DND-41 (cell line): ENCODE results near the gene LAMTOR5.

Source experiments
- EZH2 ChIP-seq: IDR thresholded peaks from 3 replicates; pipeline ENCODE4 v1.6.1; 2012; ENCODE audit warnings: borderline replicate concordance, low read depth, mild to moderate bottlenecking, moderate library complexity, low read length, inconsistent platforms; ENCODE audit not compliant: severe bottlenecking
- TF ChIP-seq, protein P1 (sequence below): IDR thresholded peaks from 2 replicates; pipeline ENCODE4 v1.5.1; 2012; ENCODE audit warnings: borderline replicate concordance, low read length, moderate library complexity, mild to moderate bottlenecking; ENCODE audit not compliant: poor library complexity, severe bottlenecking; ENCODE audit errors: extremely low read depth

DNA sequence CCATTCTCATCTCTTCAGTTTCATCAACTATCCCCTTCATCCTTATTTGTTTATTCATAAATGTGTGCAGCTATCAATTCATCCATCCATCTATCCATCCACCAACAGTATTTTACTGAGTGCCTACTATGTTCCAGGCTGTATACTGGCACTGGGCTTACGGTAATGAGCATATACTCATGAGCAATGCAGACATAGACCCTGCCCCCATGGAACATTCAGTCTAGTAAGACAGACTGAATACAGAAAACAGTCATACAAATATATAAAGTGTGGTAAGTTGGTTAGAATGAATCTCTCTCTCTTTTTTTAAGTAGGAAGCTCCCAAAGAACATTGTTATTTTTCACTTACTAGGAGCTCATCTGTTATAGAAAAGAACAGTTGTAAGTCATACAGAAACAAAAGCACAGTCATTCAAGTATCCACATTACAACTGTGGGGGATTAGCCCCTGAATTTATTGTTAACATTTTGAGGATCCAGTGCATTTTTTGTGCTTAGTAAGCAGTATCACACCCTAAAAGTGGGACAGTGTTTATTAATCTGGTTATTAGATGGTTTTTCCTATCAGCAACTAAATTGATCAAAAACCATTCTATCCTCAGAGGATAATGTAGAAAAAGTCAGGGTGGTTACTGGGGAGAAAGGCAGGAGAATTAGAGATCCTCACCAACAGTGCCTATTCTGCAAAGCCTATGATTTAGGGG, 20.3 kb downstream of the LAMTOR5 start:
- TF ChIP-seq, protein P1, sequence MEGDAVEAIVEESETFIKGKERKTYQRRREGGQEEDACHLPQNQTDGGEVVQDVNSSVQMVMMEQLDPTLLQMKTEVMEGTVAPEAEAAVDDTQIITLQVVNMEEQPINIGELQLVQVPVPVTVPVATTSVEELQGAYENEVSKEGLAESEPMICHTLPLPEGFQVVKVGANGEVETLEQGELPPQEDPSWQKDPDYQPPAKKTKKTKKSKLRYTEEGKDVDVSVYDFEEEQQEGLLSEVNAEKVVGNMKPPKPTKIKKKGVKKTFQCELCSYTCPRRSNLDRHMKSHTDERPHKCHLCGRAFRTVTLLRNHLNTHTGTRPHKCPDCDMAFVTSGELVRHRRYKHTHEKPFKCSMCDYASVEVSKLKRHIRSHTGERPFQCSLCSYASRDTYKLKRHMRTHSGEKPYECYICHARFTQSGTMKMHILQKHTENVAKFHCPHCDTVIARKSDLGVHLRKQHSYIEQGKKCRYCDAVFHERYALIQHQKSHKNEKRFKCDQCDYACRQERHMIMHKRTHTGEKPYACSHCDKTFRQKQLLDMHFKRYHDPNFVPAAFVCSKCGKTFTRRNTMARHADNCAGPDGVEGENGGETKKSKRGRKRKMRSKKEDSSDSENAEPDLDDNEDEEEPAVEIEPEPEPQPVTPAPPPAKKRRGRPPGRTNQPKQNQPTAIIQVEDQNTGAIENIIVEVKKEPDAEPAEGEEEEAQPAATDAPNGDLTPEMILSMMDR = no peak
- no peak for TF ChIP-seq EZH2
